Panc1 (cell line): Measurements from ENCODE around the gene OASL. TPM values are rescaled to one million over a fixed set of nuclear protein-coding genes. Genes with fewer than 3 reads are reported as not detected.
"Not testable (repeated sequence)": the region's sequence is repeated elsewhere in the genome, so short reads cannot be mapped to it uniquely, and the experiment has no call there.

Experiments used
- ATAC-seq: fragments of 200-7000 bp; cut with Tn5 transposase; 2 replicates; pipeline ENCODE4 v1.9.1; 2020; ENCODE audit warnings: mild to moderate bottlenecking, moderate library complexity
- BruUV-seq: library from RNA; stranded (reverse); fragments of 400-500 nt; replicated peaks from 2 replicates; lab custom pipeline; 2021; lab: Mats Ljungman, UMichigan
- CTCF ChIA-PET: fragments of 300-600 bp; sonication (Branson Sonifier 250); formaldehyde crosslinking; loops from one replicate; lab custom pipeline; 2022; ENCODE audit warnings: antibody characterized with exemption; lab: Charles Lee
- POLR2A ChIA-PET: fragments of 300-600 bp; sonication (Branson Sonifier 250); formaldehyde crosslinking; loops from one replicate; lab custom pipeline; 2022; ENCODE audit warnings: antibody characterized with exemption; lab: Charles Lee
- DNase-seq: peaks from one replicate; pipeline ENCODE4 v3.0.0-alpha.2; 2010; ENCODE audit warnings: low read depth, low spot score
- H3K27ac ChIP-seq: 2 replicates; pipeline ENCODE4 v1.5.1; 2011; ENCODE audit warnings: mild to moderate bottlenecking, low read length, inconsistent platforms
- H3K27me3 ChIP-seq: fragments of 200-500 bp; sonication (Bioruptor generic); 2 replicates; pipeline ENCODE4 v1.6.0; 2014; ENCODE audit warnings: low read length, inconsistent platforms; ENCODE audit not compliant: control insufficient read depth, insufficient read depth
- H3K36me3 ChIP-seq: fragments of 200-500 bp; sonication (Bioruptor generic); 2 replicates; pipeline ENCODE4 v1.5.1; 2014; ENCODE audit warnings: inconsistent platforms, mild to moderate bottlenecking, low read length, moderate library complexity; ENCODE audit not compliant: control insufficient read depth, insufficient read depth
- H3K4me1 ChIP-seq: 2 replicates; pipeline ENCODE4 v1.5.1; 2011; ENCODE audit warnings: inconsistent platforms, mild to moderate bottlenecking, low read length, moderate library complexity; ENCODE audit not compliant: control insufficient read depth, insufficient read depth
- H3K4me3 ChIP-seq, 2 experiments: 2 replicates each; pipeline ENCODE4 v1.5.1; 2011 to 2012; ENCODE audit warnings: low read depth in 2 of 2, low read length in 2 of 2, mild to moderate bottlenecking in 2 of 2, inconsistent platforms in 1 of 2, moderate library complexity in 1 of 2
- H3K9me3 ChIP-seq: fragments of 200-500 bp; sonication (Bioruptor generic); 2 replicates; pipeline ENCODE4 v1.5.1; 2014; ENCODE audit warnings: low read depth, mild to moderate bottlenecking, inconsistent platforms, low read length, moderate library complexity; ENCODE audit not compliant: control insufficient read depth, insufficient read depth
- CTCF ChIP-seq: fragments of 450-650 bp; IDR thresholded peaks from 2 replicates; pipeline ENCODE4 v1.5.1; 2017; ENCODE audit warnings: mild to moderate bottlenecking
- POLR2AphosphoS5 ChIP-seq: IDR thresholded peaks from 2 replicates; pipeline ENCODE4 v1.6.1; 2012; ENCODE audit warnings: mild to moderate bottlenecking, low read depth, low read length, moderate library complexity
- REST ChIP-seq, 2 experiments: IDR thresholded peaks; 2 replicates each; pipeline ENCODE4 v1.6.1; 2011 to 2012; ENCODE audit warnings: low read depth in 2 of 2, control low read depth in 1 of 2, low read length in 1 of 2, mild to moderate bottlenecking in 1 of 2, moderate library complexity in 1 of 2; ENCODE audit not compliant: insufficient read depth in 1 of 2
- SIN3A ChIP-seq: IDR thresholded peaks from 2 replicates; pipeline ENCODE4 v1.6.1; 2012; ENCODE audit warnings: low read depth, mild to moderate bottlenecking, low read length, moderate library complexity, borderline replicate concordance; ENCODE audit not compliant: insufficient read depth
- TCF7L2 ChIP-seq: IDR thresholded peaks from 2 replicates; pipeline ENCODE4 v1.6.1; 2011; ENCODE audit warnings: mild to moderate bottlenecking, low read depth, low read length, inconsistent platforms
- in situ Hi-C: cut with HindIII; loops from 2 replicates; pipeline ENCODE4 v1.10.0; 2016; ENCODE audit warnings: low sequenced_read_pairs, low pct_unique_long_range_greater_than_20kb
- intact Hi-C: fragments of 100-400 bp; cut with micrococcal nuclease; formaldehyde crosslinking; loops from one replicate; pipeline ENCODE4 v1.10.0; 2022; ENCODE audit not compliant: unreplicated experiment
- total RNA-seq: library from RNA; stranded (reverse); gene quantifications from one replicate; pipeline ENCODE4 v1.2.1, GENCODE V29; 2021; ENCODE audit not compliant: unreplicated experiment

The OASL gene
- total RNA-seq, 1 experiment from 2014 or later, result 21.1 TPM

- in situ Hi-C loops (no loop called here), intact Hi-C loops (no loop called here)
- CTCF ChIA-PET, result interaction anchor here (0.6 kb wide), 1 partner anchor 273 kb away, joined by 5 read pairs; no protein-coding TSS in a partner anchor
- POLR2A ChIA-PET, result no interaction called here
- no peak overlapping the region for H3K4me3 ChIP-seq
- H3K4me1 ChIP-seq, result no peaks in the 10 kb centered on the region
- no peak for DNase-seq
- H3K27ac ChIP-seq, result no peak overlapping the region
- no peaks in the 10 kb centered on the region for H3K9me3 ChIP-seq
- no peaks in the 10 kb centered on the region for H3K36me3 ChIP-seq
- H3K27me3 ChIP-seq, result no peaks in the 10 kb centered on the region
- no TSS peak for BruUV-seq
- no peak for ATAC-seq
- TF ChIP-seq SIN3A (no peak), TCF7L2 (no peak), POLR2AphosphoS5 (no peak), CTCF (no peak), REST (IDR thresholded peaks at IDR 0.05; ENCODE audit: insufficient read depth in 1 of 2, low read depth in 2 of 2, low read length in 1 of 2) (no peak)
Observed at GRCh38 chr12:121079736-121080272, 40.8 kb upstream of the OASL start.

GRCh38 chr12:121077440-121077839, 38.4 kb upstream of the OASL start:
- H3K36me3 ChIP-seq, H3K4me1 ChIP-seq, H3K9me3 ChIP-seq, in situ Hi-C loops, intact Hi-C loops, POLR2A ChIA-PET, H3K4me3 ChIP-seq, ATAC-seq, CTCF ChIA-PET, BruUV-seq, H3K27me3 ChIP-seq, DNase-seq, H3K27ac ChIP-seq: not testable (repeated sequence)

GRCh38 chr12:121075911-121076310, 36.9 kb upstream of the OASL start:
- BruUV-seq, DNase-seq, H3K9me3 ChIP-seq, in situ Hi-C loops, H3K4me1 ChIP-seq, CTCF ChIA-PET, ATAC-seq, intact Hi-C loops, H3K27ac ChIP-seq, H3K4me3 ChIP-seq, H3K27me3 ChIP-seq, H3K36me3 ChIP-seq, POLR2A ChIA-PET: not testable (repeated sequence)
